ENCODE results near the gene PARL.

- TF ChIP-seq NANOG (IDR thresholded peaks at IDR 0.05; ENCODE audit: insufficient read depth, low read depth, low read length, poor library complexity, severe bottlenecking) (no peak), CTCF (IDR thresholded peaks at IDR 0.05; ENCODE audit: control extremely low read depth in 1 of 3, insufficient read depth in 1 of 3, low read depth in 1 of 3, low read length in 3 of 3) (no peak), MAX (IDR thresholded peaks at IDR 0.05) (no peak), EP300 (IDR thresholded peaks at IDR 0.05; ENCODE audit: borderline replicate concordance in 1 of 2, low read depth in 2 of 2, low read length in 2 of 2) (no peak), EZH2 (IDR thresholded peaks at IDR 0.05; ENCODE audit: low read depth, low read length, severe bottlenecking) (no peak), KDM1A (IDR thresholded peaks at IDR 0.05; ENCODE audit: borderline replicate concordance, low read length) (no peak), MAFK (IDR thresholded peaks at IDR 0.05; ENCODE audit: low read depth, low read length) (no peak), GABPA (IDR thresholded peaks at IDR 0.05; ENCODE audit: borderline replicate concordance, insufficient read depth, low read length) (no peak), CREB1 (IDR thresholded peaks at IDR 0.05) (no peak), SIN3A (conservative IDR thresholded peaks at IDR 0.05 in 1 of 2, IDR thresholded peaks at IDR 0.05 in 1 of 2; ENCODE audit: low read depth in 1 of 2, low read length in 2 of 2) (no peak), RFX5 (IDR thresholded peaks at IDR 0.05; ENCODE audit: borderline replicate concordance, low read depth, low read length) (no peak)
Observed at GRCh38 chr3:183790700-183791099, 94.0 kb downstream of the PARL start.

Data from H1 (cell line).